ENCODE data around the gene CACNA2D4. TPM values are rescaled to one million over a fixed set of nuclear protein-coding genes. Genes with fewer than 3 reads are reported as not detected.

The CACNA2D4 gene
- total RNA-seq, 1 donor = 0.72 TPM

- Histone ChIP-seq H3K36me3 (ENCODE audit: insufficient read depth, low read length) (no peaks in the 10 kb centered on the region), H3K27me3 (ENCODE audit: insufficient read depth, low read length) (peaks cover 29% of the 10 kb centered on the region), H3K4me2 (ENCODE audit: insufficient read depth, low read length) (no peak overlapping the region), H3K9me3 (ENCODE audit: low read depth, low read length) (no peaks in the 10 kb centered on the region), H3K4me1 (ENCODE audit: insufficient read depth, low read length) (no peaks in the 10 kb centered on the region), H2AFZ (ENCODE audit: low read length) (no peak overlapping the region), H4K20me1 (ENCODE audit: insufficient read depth, low read length) (peaks cover 3% of the 10 kb centered on the region), H3K27ac (ENCODE audit: low read depth, low read length) (no peak overlapping the region), H3K4me3 (ENCODE audit: insufficient read depth, low read length) (no peak overlapping the region), H3K79me2 (ENCODE audit: insufficient read depth, low read length) (no peaks in the 10 kb centered on the region)
- DNase-seq (ENCODE audit: insufficient read length, low spot score, missing footprints) = peak; percentile 67
- TF ChIP-seq CTCF (IDR thresholded peaks at IDR 0.05; ENCODE audit: extremely low read depth, low read depth, low read length) = no peak
These were observed 85.5 kb downstream of the CACNA2D4 start for GRCh38 chr12:1832801-1833595.

- Histone ChIP-seq H2AFZ (ENCODE audit: low read length) (no peak overlapping the region), H3K27ac (ENCODE audit: low read depth, low read length) (no peak overlapping the region), H3K79me2 (ENCODE audit: insufficient read depth, low read length) (no peaks in the 10 kb centered on the region), H3K4me1 (ENCODE audit: insufficient read depth, low read length) (no peaks in the 10 kb centered on the region), H3K27me3 (ENCODE audit: insufficient read depth, low read length) (peaks cover 29% of the 10 kb centered on the region), H3K36me3 (ENCODE audit: insufficient read depth, low read length) (no peaks in the 10 kb centered on the region), H3K9me3 (ENCODE audit: low read depth, low read length) (no peaks in the 10 kb centered on the region), H3K4me3 (ENCODE audit: insufficient read depth, low read length) (no peak overlapping the region), H3K4me2 (ENCODE audit: insufficient read depth, low read length) (no peak overlapping the region), H4K20me1 (ENCODE audit: insufficient read depth, low read length) (peaks cover 3% of the 10 kb centered on the region)
- TF ChIP-seq CTCF (IDR thresholded peaks at IDR 0.05; ENCODE audit: extremely low read depth, low read depth, low read length) = no peak
- DNase-seq (ENCODE audit: insufficient read length, low spot score, missing footprints) = peak; percentile 98
These were observed 87.2 kb downstream of the CACNA2D4 start for GRCh38 chr12:1830981-1831963.

GRCh38 chr12:1830401-1830845 lies 88.0 kb downstream of the CACNA2D4 start:
- no peak overlapping the region for H2AFZ ChIP-seq (ENCODE audit: low read length)
- TF ChIP-seq CTCF (IDR thresholded peaks at IDR 0.05; ENCODE audit: extremely low read depth, low read depth, low read length) = no peak
- peaks cover 35% of the 10 kb centered on the region for H3K27me3 ChIP-seq (ENCODE audit: insufficient read depth, low read length)
- no peak overlapping the region for H3K27ac ChIP-seq (ENCODE audit: low read depth, low read length)
- peaks cover 3% of the 10 kb centered on the region for H4K20me1 ChIP-seq (ENCODE audit: insufficient read depth, low read length)
- H3K4me3 ChIP-seq (ENCODE audit: insufficient read depth, low read length) = no peak overlapping the region
- H3K4me1 ChIP-seq (ENCODE audit: insufficient read depth, low read length) = no peaks in the 10 kb centered on the region
- H3K4me2 ChIP-seq (ENCODE audit: insufficient read depth, low read length) = no peak overlapping the region
- H3K36me3 ChIP-seq (ENCODE audit: insufficient read depth, low read length) = no peaks in the 10 kb centered on the region
- peak; percentile 73 for DNase-seq (ENCODE audit: insufficient read length, low spot score, missing footprints)
- H3K9me3 ChIP-seq (ENCODE audit: low read depth, low read length) = no peaks in the 10 kb centered on the region
- no peaks in the 10 kb centered on the region for H3K79me2 ChIP-seq (ENCODE audit: insufficient read depth, low read length)
